Endothelial cell (in vitro differentiated cells): Measurements from ENCODE around the gene KLF13. TPM values are rescaled to one million over a fixed set of nuclear protein-coding genes. Genes with fewer than 3 reads are reported as not detected.

Source experiments
- DNase-seq: peaks from one replicate; pipeline ENCODE4 v3.0.0; 2021; ENCODE audit warnings: low spot score
- H3K27ac Mint-ChIP-seq: one replicate; pipeline ENCODE4 v1.8.0; 2021; ENCODE audit warnings: mixed read lengths, inconsistent platforms; ENCODE audit not compliant: unreplicated experiment
- H3K27me3 Mint-ChIP-seq: one replicate; pipeline ENCODE4 v1.8.0; 2021; ENCODE audit warnings: mild to moderate bottlenecking, moderate library complexity, mixed read lengths, inconsistent platforms; ENCODE audit not compliant: unreplicated experiment
- H3K36me3 Mint-ChIP-seq: one replicate; pipeline ENCODE4 v1.8.0; 2021; ENCODE audit warnings: mild to moderate bottlenecking, low read depth, mixed read lengths, inconsistent platforms; ENCODE audit not compliant: unreplicated experiment
- H3K4me1 Mint-ChIP-seq: one replicate; pipeline ENCODE4 v1.8.0; 2021; ENCODE audit warnings: mild to moderate bottlenecking, mixed read lengths, inconsistent platforms; ENCODE audit not compliant: unreplicated experiment
- H3K4me3 Mint-ChIP-seq: one replicate; pipeline ENCODE4 v1.8.0; 2021; ENCODE audit warnings: mild to moderate bottlenecking, mixed read lengths, inconsistent platforms; ENCODE audit not compliant: unreplicated experiment
- H3K9me3 Mint-ChIP-seq: one replicate; pipeline ENCODE4 v1.8.0; 2021; ENCODE audit warnings: mixed read lengths, inconsistent platforms; ENCODE audit not compliant: unreplicated experiment
- total RNA-seq: library from RNA; stranded (reverse); fragmentation: NEBNext Ultra II Directional; extraction: Animal tissue kit (Norgen Biotek cat#: 25700); gene quantifications from one replicate; pipeline ENCODE4 v1.2.1, GENCODE V29; 2021; ENCODE audit not compliant: unreplicated experiment
- TF ChIP-seq, protein P1 (sequence below): fragments of 200-600 bp; sonication (generic); IDR thresholded peaks from one replicate; pipeline ENCODE4 v1.5.0; 2021; ENCODE audit warnings: antibody characterized with exemption; ENCODE audit not compliant: unreplicated experiment

Gene KLF13
- total RNA-seq, 1 donor from 2014 or later, result 45.1 TPM

DNA sequence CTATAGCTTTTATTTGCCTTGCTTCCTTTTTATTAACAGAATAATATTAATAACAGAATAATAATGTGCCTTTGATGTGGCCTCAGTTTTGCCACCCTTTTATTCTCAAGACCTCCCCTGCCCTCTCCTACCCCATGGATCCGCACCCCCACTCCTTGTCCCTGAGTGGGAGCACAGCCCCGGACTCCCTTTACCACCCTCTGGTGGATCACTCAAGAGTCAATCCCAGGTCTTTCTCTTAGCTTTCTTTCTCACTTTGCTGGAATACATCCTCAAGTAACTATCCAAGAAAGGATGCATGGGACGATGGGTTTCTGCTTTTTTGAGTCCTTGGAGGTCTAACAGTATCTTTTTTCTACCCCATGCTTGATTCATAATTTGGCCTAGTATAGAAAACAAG lies 63.4 kb downstream of the KLF13 start:
- Mint-ChIP-seq H3K9me3 (no peaks in the 10 kb centered on the region), H3K36me3 (no peaks in the 10 kb centered on the region), H3K4me1 (peaks cover 10% of the 10 kb centered on the region), H3K27me3 (peaks cover 11% of the 10 kb centered on the region), H3K27ac (no peak overlapping the region), H3K4me3 (no peak overlapping the region)
- DNase-seq, result no peak
- TF ChIP-seq, protein P1, sequence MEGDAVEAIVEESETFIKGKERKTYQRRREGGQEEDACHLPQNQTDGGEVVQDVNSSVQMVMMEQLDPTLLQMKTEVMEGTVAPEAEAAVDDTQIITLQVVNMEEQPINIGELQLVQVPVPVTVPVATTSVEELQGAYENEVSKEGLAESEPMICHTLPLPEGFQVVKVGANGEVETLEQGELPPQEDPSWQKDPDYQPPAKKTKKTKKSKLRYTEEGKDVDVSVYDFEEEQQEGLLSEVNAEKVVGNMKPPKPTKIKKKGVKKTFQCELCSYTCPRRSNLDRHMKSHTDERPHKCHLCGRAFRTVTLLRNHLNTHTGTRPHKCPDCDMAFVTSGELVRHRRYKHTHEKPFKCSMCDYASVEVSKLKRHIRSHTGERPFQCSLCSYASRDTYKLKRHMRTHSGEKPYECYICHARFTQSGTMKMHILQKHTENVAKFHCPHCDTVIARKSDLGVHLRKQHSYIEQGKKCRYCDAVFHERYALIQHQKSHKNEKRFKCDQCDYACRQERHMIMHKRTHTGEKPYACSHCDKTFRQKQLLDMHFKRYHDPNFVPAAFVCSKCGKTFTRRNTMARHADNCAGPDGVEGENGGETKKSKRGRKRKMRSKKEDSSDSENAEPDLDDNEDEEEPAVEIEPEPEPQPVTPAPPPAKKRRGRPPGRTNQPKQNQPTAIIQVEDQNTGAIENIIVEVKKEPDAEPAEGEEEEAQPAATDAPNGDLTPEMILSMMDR, result no peak

DNA sequence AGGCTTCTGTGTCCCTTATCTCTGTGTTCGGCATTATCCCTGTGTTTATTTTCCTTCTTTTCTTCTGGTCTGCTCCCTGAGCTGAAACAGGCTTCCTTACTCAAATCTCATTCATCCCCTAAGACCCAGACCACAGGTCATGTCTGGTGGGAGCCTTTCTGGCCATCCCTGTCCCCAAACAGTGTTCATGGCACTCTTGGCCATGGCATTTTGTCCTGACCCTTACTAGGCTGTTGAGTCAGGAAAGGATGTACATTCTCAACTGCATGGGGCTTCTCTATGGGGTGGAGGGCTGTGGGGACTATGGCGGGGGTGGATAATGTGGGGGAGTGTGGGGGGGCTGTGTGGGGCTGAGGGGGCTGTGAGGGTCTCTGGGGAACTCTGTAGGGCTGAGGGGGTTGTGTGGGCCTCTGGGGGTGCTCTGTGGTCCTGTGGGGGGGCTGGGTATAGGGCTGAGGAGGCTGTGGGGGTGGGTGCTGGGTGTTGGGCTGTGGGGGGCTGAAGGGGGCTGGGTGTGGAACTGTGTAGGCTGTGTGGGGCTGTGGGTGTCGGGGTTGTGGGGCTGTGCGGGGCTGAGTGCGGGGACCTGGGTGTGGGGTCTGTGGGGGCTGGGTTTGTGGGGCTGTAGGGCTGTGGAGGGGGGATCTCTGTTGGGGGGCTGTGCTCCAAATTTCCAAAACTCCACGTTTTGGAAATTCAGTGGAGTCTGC lies 64.3 kb downstream of the KLF13 start:
- Mint-ChIP-seq H3K9me3 (no peaks in the 10 kb centered on the region), H3K27me3 (peaks cover 11% of the 10 kb centered on the region), H3K4me1 (peaks cover 10% of the 10 kb centered on the region), H3K4me3 (peak overlapping the region; percentile 61), H3K27ac (no peak overlapping the region), H3K36me3 (no peaks in the 10 kb centered on the region)
- no peak for DNase-seq
- TF ChIP-seq, protein P1, result no peak

DNA sequence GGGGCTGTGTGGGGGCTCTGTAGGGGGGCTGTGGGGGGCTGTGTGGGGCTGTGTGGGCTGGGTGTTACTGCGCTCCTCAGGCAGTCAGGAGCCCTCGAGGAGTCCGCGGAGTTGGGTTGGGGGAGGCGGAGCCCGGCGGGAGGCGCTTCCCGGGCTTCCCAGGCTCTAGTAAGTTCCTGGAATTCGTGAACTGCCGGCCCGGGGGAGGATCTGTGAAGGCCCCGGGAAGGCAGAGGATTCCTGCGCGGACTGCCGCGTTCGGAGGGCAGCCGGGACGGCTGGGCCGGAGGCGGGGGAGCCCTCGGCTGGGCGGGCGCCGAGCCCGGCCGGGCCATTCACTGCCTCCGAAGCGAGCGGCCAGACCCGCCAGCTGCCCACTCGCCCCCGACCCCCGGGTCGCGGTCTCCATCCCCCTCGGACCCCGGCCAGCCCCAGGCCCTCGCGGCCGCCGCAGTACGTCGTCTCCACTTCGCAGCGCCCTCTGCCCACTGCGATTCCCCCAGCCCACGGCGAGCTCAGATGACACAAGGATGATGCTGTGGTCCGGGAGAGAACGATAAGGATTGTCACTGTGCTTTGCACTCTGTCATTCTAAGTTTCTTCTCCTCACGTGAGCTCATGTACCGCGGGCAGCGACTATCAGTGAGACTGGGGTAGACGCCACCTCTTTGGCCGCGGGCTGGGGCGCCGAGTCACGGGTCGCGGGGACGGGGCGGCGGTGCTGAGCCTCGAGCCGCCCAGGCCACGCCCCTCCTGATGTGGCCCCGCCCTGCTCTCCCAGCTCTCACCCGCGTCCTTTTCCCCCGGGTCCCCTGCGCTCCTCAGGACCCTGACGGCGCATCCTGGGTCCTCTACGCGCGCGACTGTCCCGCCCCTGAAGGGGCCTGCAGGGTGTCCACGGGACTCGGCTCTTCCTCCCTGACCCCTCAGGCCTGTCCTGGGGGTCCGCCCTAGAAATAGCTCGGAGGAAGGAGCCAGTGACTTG lies 65.3 kb downstream of the KLF13 start:
- H3K4me3 Mint-ChIP-seq, result peak overlapping the region; percentile 71
- no peak overlapping the region for H3K27ac Mint-ChIP-seq
- H3K4me1 Mint-ChIP-seq, result peaks cover 15% of the 10 kb centered on the region
- DNase-seq, result peak; percentile 56
- H3K9me3 Mint-ChIP-seq, result no peaks in the 10 kb centered on the region
- TF ChIP-seq, protein P1, result no peak
- peaks cover 13% of the 10 kb centered on the region for H3K27me3 Mint-ChIP-seq
- H3K36me3 Mint-ChIP-seq, result no peaks in the 10 kb centered on the region

DNA sequence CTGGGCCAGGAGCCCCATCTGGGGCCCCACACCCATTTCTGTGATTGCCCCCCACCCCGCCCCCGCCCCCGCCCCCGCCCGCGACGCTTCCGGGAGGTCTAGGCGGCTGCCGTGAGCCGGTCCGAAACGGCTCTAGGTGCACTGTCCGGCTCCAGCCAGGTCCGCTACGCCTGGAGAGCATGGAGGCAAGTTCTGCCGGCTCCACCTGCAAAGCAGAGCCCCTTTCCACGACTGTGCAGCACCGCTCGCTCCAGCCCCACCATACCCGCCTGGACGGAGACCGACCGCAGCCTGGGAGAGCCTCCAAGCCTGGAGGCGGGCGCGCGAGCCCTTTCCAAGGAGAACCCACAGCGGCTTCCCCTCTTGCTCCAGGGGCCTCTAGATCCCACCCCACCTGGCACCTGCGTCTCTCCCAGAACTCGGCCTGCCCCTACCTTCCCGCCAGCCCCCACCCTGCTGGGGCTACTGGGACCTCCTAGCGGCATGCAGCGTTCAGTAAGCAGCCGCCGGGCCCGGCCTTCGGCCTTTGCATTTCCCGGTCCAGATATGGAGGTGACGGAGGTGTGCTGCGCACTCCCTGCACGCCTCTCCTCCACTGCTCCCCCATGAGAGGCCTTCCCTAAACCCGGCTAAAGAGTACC lies 66.2 kb downstream of the KLF13 start:
- H3K4me3 Mint-ChIP-seq, result no peak overlapping the region
- no peak overlapping the region for H3K27ac Mint-ChIP-seq
- H3K9me3 Mint-ChIP-seq, result no peaks in the 10 kb centered on the region
- H3K27me3 Mint-ChIP-seq, result peaks cover 13% of the 10 kb centered on the region
- TF ChIP-seq, protein P1, result no peak
- no peaks in the 10 kb centered on the region for H3K36me3 Mint-ChIP-seq
- no peak for DNase-seq
- H3K4me1 Mint-ChIP-seq, result peaks cover 11% of the 10 kb centered on the region
